A673 (cell line): Measurements from ENCODE around the gene FRAS1. TPM values are rescaled to one million over a fixed set of nuclear protein-coding genes. Genes with fewer than 3 reads are reported as not detected.
A peak's percentile ranks its signal among the peaks of the same experiment; 100 is the strongest.

Source experiments
- BruUV-seq: library from RNA; stranded (reverse); fragments of 400-500 nt; replicated peaks from 2 replicates; lab custom pipeline; 2021; lab: Mats Ljungman, UMichigan
- CTCF ChIA-PET: fragments of 300-600 bp; sonication (Branson Sonifier 250); formaldehyde crosslinking; loops from one replicate; lab custom pipeline; 2022; ENCODE audit warnings: antibody characterized with exemption; lab: Charles Lee
- POLR2A ChIA-PET: fragments of 300-600 bp; sonication (Branson Sonifier 250); formaldehyde crosslinking; loops from one replicate; lab custom pipeline; 2022; ENCODE audit warnings: antibody characterized with exemption; ENCODE audit not compliant: low non-redundant PET; lab: Charles Lee
- DNase-seq: peaks from one replicate; pipeline ENCODE4 v3.0.0-alpha.2; 2015; ENCODE audit warnings: low spot score
- H3K27ac ChIP-seq: fragments of 200-600 bp; sonication (generic); 2 replicates; pipeline ENCODE4 v1.5.1; 2016; ENCODE audit warnings: mixed run types, low read depth, mild to moderate bottlenecking, mixed read lengths, antibody characterized with exemption, low read length; ENCODE audit not compliant: poor library complexity, severe bottlenecking
- H3K27me3 ChIP-seq: fragments of 200-600 bp; sonication (generic); replicated peaks from 2 replicates; pipeline ENCODE4 v1.6.1; 2017; ENCODE audit warnings: mixed run types, low read depth, mild to moderate bottlenecking, mixed read lengths, antibody characterized with exemption, low read length; ENCODE audit not compliant: insufficient read depth, poor library complexity
- H3K36me3 ChIP-seq: fragments of 200-600 bp; sonication (generic); 2 replicates; pipeline ENCODE4 v1.6.1; 2016; ENCODE audit warnings: mixed run types, mild to moderate bottlenecking, mixed read lengths, antibody characterized with exemption, low read length; ENCODE audit not compliant: insufficient read depth, poor library complexity, severe bottlenecking
- H3K4me1 ChIP-seq: fragments of 200-600 bp; sonication (generic); 2 replicates; pipeline ENCODE4 v1.6.1; 2017; ENCODE audit warnings: mixed run types, mild to moderate bottlenecking, mixed read lengths, antibody characterized with exemption, low read length; ENCODE audit not compliant: insufficient read depth, poor library complexity, severe bottlenecking
- H3K4me3 ChIP-seq: fragments of 200-600 bp; sonication (generic); 2 replicates; pipeline ENCODE4 v1.5.1; 2016; ENCODE audit warnings: low read depth, mixed run types, mild to moderate bottlenecking, mixed read lengths, low read length; ENCODE audit not compliant: poor library complexity, severe bottlenecking
- H3K9me3 ChIP-seq: fragments of 200-600 bp; sonication (generic); 2 replicates; pipeline ENCODE4 v1.6.1; 2016; ENCODE audit warnings: mixed run types, low read depth, mild to moderate bottlenecking, mixed read lengths, antibody characterized with exemption, low read length; ENCODE audit not compliant: poor library complexity, severe bottlenecking
- CTCF ChIP-seq: fragments of 300-800, 200-600 bp; sonication (generic); conservative IDR thresholded peaks from 2 replicates; pipeline ENCODE4 v1.5.1; 2017; ENCODE audit warnings: low read depth, mild to moderate bottlenecking, antibody characterized with exemption, low read length, moderate library complexity, mixed read lengths
- EZH2 ChIP-seq: fragments of 200-600 bp; sonication (generic); IDR thresholded peaks from 2 replicates; pipeline ENCODE4 v1.6.1; 2017; ENCODE audit warnings: borderline replicate concordance, low read depth, mild to moderate bottlenecking, mixed read lengths, antibody characterized with exemption, low read length; ENCODE audit not compliant: poor library complexity, severe bottlenecking
- intact Hi-C: fragments of 100-400 bp; cut with micrococcal nuclease; formaldehyde crosslinking; loops from one replicate; pipeline ENCODE4 v1.10.0; 2022; ENCODE audit not compliant: unreplicated experiment
- total RNA-seq: library from RNA; stranded (reverse); gene quantifications from 2 replicates; pipeline ENCODE4 v1.2.3, GENCODE V29; 2021

Gene FRAS1
- total RNA-seq, 1 experiment from 2014 or later: 0.06 TPM

GRCh38 chr4:78057600-78058550, 752 bp downstream of the FRAS1 start:
- H3K36me3 ChIP-seq: no peaks in the 10 kb centered on the region
- CTCF ChIA-PET: interaction anchor here (0.6 kb wide), 1 partner anchor 420 kb away, joined by 3 read pairs; no protein-coding TSS in a partner anchor
- H3K4me3 ChIP-seq: peak overlapping the region; percentile 44
- H3K9me3 ChIP-seq: no peaks in the 10 kb centered on the region
- H3K4me1 ChIP-seq: no peaks in the 10 kb centered on the region
- H3K27ac ChIP-seq: no peak overlapping the region
- BruUV-seq: no TSS peak
- peak; percentile 17 for DNase-seq
- peaks cover under 1% of the 10 kb centered on the region for H3K27me3 ChIP-seq
- intact Hi-C loops: no loop called here
- TF ChIP-seq CTCF: no peak
- TF ChIP-seq EZH2: no peak
- POLR2A ChIA-PET: no interaction called here

GRCh38 chr4:78058591-78059523, 1.7 kb downstream of the FRAS1 start:
- ChIA-PET CTCF (interaction anchor here (0.5 to 1.0 kb wide), 4 partner anchors 10 to 808 kb away, joined by 3 to 5 read pairs (median 4); no protein-coding TSS in a partner anchor), POLR2A (no interaction called here)
- no peak for TF ChIP-seq EZH2
- TF ChIP-seq CTCF: no peak
- H3K4me1 ChIP-seq: no peaks in the 10 kb centered on the region
- H3K27me3 ChIP-seq: peaks cover 4% of the 10 kb centered on the region
- no peaks in the 10 kb centered on the region for H3K9me3 ChIP-seq
- peak; percentile 35 for DNase-seq
- peak overlapping the region; percentile 44 for H3K4me3 ChIP-seq
- BruUV-seq: no TSS peak
- H3K36me3 ChIP-seq: no peaks in the 10 kb centered on the region
- no peak overlapping the region for H3K27ac ChIP-seq
- intact Hi-C loops: no loop called here

- ChIA-PET POLR2A (no interaction called here), CTCF (interaction anchor here (0.5 to 1.0 kb wide), 4 partner anchors 9 to 807 kb away, joined by 3 to 5 read pairs (median 4); no protein-coding TSS in a partner anchor)
- Histone ChIP-seq H3K4me1 (no peaks in the 10 kb centered on the region), H3K27ac (no peak overlapping the region), H3K36me3 (no peaks in the 10 kb centered on the region), H3K4me3 (peak overlapping the region; percentile 44), H3K9me3 (no peaks in the 10 kb centered on the region), H3K27me3 (peaks cover 4% of the 10 kb centered on the region)
- peak; percentile 63 for DNase-seq
- TF ChIP-seq CTCF (peak; percentile 58), EZH2 (no peak)
- intact Hi-C loops: no loop called here
- BruUV-seq: no TSS peak
Observed at GRCh38 chr4:78059524-78059889, 2.4 kb downstream of the FRAS1 start.
